ENCODE results near the gene CNOT11.

DNA sequence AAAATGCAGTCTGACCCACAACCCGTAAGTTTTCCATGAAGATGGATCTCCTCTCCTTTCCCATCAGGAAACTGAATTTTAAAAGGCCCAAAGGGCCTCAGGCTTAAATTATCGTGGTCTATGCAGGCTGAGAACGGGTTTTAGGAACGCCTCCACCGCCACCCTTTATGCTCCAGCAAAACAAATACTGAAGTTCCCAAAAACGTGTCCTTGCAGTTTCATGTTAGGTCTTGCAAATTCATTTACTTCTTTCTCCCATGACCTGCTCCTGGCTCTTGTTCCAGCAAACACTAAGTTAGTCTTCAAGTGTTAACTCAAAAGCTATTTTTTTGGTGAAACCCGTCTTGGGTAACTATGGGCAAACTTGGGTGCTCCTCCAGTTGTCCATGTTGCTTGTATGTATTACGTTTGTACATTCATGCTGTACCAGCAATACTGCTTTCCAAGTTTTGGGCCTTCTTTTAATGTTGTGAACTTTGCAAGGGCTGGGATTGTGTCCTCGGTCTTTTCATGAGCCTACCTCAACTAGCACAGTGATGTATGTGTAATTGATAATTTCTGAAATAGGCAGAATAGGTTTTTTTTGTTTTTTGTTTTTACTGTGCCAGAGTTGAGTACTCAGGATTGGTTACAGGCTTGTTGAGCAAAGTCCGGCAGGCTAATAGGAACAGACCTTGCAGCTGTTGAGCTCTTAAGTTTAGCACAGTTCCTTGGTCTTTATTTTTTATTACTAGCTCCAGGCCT lies 57.6 kb downstream of the CNOT11 start:
- TF ChIP-seq, protein P1, sequence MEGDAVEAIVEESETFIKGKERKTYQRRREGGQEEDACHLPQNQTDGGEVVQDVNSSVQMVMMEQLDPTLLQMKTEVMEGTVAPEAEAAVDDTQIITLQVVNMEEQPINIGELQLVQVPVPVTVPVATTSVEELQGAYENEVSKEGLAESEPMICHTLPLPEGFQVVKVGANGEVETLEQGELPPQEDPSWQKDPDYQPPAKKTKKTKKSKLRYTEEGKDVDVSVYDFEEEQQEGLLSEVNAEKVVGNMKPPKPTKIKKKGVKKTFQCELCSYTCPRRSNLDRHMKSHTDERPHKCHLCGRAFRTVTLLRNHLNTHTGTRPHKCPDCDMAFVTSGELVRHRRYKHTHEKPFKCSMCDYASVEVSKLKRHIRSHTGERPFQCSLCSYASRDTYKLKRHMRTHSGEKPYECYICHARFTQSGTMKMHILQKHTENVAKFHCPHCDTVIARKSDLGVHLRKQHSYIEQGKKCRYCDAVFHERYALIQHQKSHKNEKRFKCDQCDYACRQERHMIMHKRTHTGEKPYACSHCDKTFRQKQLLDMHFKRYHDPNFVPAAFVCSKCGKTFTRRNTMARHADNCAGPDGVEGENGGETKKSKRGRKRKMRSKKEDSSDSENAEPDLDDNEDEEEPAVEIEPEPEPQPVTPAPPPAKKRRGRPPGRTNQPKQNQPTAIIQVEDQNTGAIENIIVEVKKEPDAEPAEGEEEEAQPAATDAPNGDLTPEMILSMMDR (IDR thresholded peaks at IDR 0.05) = no peak
- no peak for TF ChIP-seq POLR2A (IDR thresholded peaks at IDR 0.05)
